HepG2 (cell line): ENCODE data around the gene C16orf87. TPM values are rescaled to one million over a fixed set of nuclear protein-coding genes. Genes with fewer than 3 reads are reported as not detected.

Source experiments
- BCL6 ChIP-seq: IDR thresholded peaks from 2 replicates; pipeline ENCODE4 v1.6.1; 2016; ENCODE audit warnings: missing genetic modification reagents, missing compliant biosample characterization
- FOXA1 ChIP-seq, 2 experiments: fragments of 450-650 bp in 1 of 2; sonication (generic) in 1 of 2; formaldehyde crosslinking in 1 of 2; IDR thresholded peaks; 2 replicates each; pipeline versions ENCODE4 v1.4.0 to v1.6.1; 2016 to 2020; ENCODE audit warnings: missing genetic modification reagents in 1 of 2
- GABPA ChIP-seq, 2 experiments: IDR thresholded peaks; 2 replicates each; pipeline ENCODE4 v1.6.1; 2011 to 2016; ENCODE audit warnings: low read depth in 2 of 2, low read length in 1 of 2, missing biosample characterization in 1 of 2, missing genetic modification characterization in 1 of 2
- IRF2 ChIP-seq: IDR thresholded peaks from 2 replicates; pipeline ENCODE4 v1.6.1; 2018; ENCODE audit warnings: missing genetic modification reagents, missing compliant biosample characterization
- JDP2 ChIP-seq: sonication (generic); formaldehyde crosslinking; IDR thresholded peaks from 2 replicates; pipeline ENCODE4 v1.8.1; 2022; ENCODE audit warnings: missing genetic modification reagents, borderline replicate concordance
- KDM6A ChIP-seq: IDR thresholded peaks from 2 replicates; pipeline ENCODE4 v1.6.1; 2016; ENCODE audit warnings: low read depth
- NCOA2 ChIP-seq: sonication (generic); formaldehyde crosslinking; IDR thresholded peaks from 2 replicates; pipeline ENCODE4 v1.8.0; 2022; ENCODE audit warnings: inconsistent platforms
- PPARG ChIP-seq: conservative IDR thresholded peaks from 2 replicates; pipeline ENCODE4 v1.6.1; 2016; ENCODE audit warnings: missing biosample characterization, missing genetic modification reagents
- SCMH1 ChIP-seq: sonication (generic); formaldehyde crosslinking; IDR thresholded peaks from 2 replicates; pipeline ENCODE4 v1.9.0; 2021; ENCODE audit warnings: missing genetic modification reagents, mild to moderate bottlenecking, borderline replicate concordance
- TEF ChIP-seq: sonication (generic); formaldehyde crosslinking; IDR thresholded peaks from 2 replicates; pipeline ENCODE4 v1.5.0; 2020; ENCODE audit warnings: missing genetic modification reagents
- ZBTB3 ChIP-seq: sonication (generic); formaldehyde crosslinking; IDR thresholded peaks from 2 replicates; pipeline ENCODE4 v1.4.0; 2020; ENCODE audit warnings: low read depth, mild to moderate bottlenecking, moderate library complexity, missing genetic modification reagents, borderline replicate concordance
- ZBTB8A ChIP-seq: sonication (generic); formaldehyde crosslinking; IDR thresholded peaks from 2 replicates; pipeline ENCODE4 v1.4.0; 2020; ENCODE audit warnings: mild to moderate bottlenecking, low read depth, missing genetic modification reagents, borderline replicate concordance
- ZC3H13 ChIP-seq: sonication (generic); formaldehyde crosslinking; IDR thresholded peaks from 2 replicates; pipeline ENCODE4 v1.8.1; 2023; ENCODE audit warnings: mild to moderate bottlenecking, missing genetic modification reagents, moderate library complexity
- ZKSCAN8 ChIP-seq: IDR thresholded peaks from 2 replicates; pipeline ENCODE4 v1.6.1; 2016; ENCODE audit warnings: borderline replicate concordance, missing genetic modification reagents, missing compliant biosample characterization
- ZNF143 ChIP-seq: sonication (generic); formaldehyde crosslinking; IDR thresholded peaks from 2 replicates; pipeline ENCODE4 v1.4.0; 2020; ENCODE audit warnings: missing genetic modification reagents
- ZNF263 ChIP-seq: sonication (generic); formaldehyde crosslinking; IDR thresholded peaks from 2 replicates; pipeline ENCODE4 v1.4.0; 2020; ENCODE audit warnings: missing genetic modification reagents
- ZNF713 ChIP-seq: sonication (generic); formaldehyde crosslinking; IDR thresholded peaks from 2 replicates; pipeline ENCODE4 v1.4.0; 2020; ENCODE audit warnings: mild to moderate bottlenecking, missing genetic modification reagents
- polyA plus RNA-seq, 8 experiments: library from polyadenylated mRNA; depleted of rRNA in 3 of 8; stranded (reverse) in 7 of 8; unstranded in 1 of 8; fragments of >200 nt; fragmentation: Illumina TruSeq in 4 of 8; extraction: Trizol in 4 of 8; gene quantifications; 2 replicates each; pipeline versions ENCODE4 v1.2.1 to v1.2.3, GENCODE V29; 2011 to 2016; ENCODE audit warnings: low read depth in 4 of 8, missing spikeins in 1 of 8, mixed read lengths in 1 of 8; ENCODE audit not compliant: insufficient read depth in 1 of 8
- total RNA-seq, 5 experiments: library from RNA; depleted of rRNA; stranded (reverse); fragments of >200 nt; fragmentation: Illumina TruSeq; extraction: Trizol; gene quantifications; 2 replicates each; pipeline ENCODE4 v1.2.3, GENCODE V29; 2016; ENCODE audit warnings: low read depth in 1 of 5
- TF ChIP-seq, protein P1 (sequence below): sonication (generic); formaldehyde crosslinking; IDR thresholded peaks from 2 replicates; pipeline ENCODE4 v1.8.1; 2023; ENCODE audit warnings: mild to moderate bottlenecking, missing genetic modification reagents
- TF ChIP-seq, protein P2 (sequence below): IDR thresholded peaks from 2 replicates; pipeline ENCODE4 v1.6.1; 2016
- TF ChIP-seq, protein P3 (sequence below): sonication (generic); formaldehyde crosslinking; IDR thresholded peaks from 2 replicates; pipeline ENCODE4 v1.4.0; 2020; ENCODE audit warnings: missing genetic modification reagents
- TF ChIP-seq, protein P4 (sequence below): IDR thresholded peaks from 2 replicates; pipeline ENCODE4 v1.6.1; 2012; ENCODE audit warnings: inconsistent platforms
- TF ChIP-seq, protein P5 (sequence below): sonication (generic); formaldehyde crosslinking; IDR thresholded peaks from 2 replicates; pipeline ENCODE4 v1.8.0; 2022; ENCODE audit warnings: missing genetic modification reagents, mild to moderate bottlenecking, borderline replicate concordance

The C16orf87 gene
- total and polyA plus RNA-seq, 2 of the 13 experiments (the other 11 are each of a cell fraction or from before 2014, with no cell fraction given): 8.6 to 19.5 TPM

GRCh38 chr16:46830902-46831647 is at the start of gene C16orf87 (continued):
- TF ChIP-seq, protein P1, sequence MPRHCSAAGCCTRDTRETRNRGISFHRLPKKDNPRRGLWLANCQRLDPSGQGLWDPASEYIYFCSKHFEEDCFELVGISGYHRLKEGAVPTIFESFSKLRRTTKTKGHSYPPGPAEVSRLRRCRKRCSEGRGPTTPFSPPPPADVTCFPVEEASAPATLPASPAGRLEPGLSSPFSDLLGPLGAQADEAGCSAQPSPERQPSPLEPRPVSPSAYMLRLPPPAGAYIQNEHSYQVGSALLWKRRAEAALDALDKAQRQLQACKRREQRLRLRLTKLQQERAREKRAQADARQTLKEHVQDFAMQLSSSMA (CRISPR knock-in tag): peak; percentile 73; the same call in 1 of the 2 replicates
- no peak for TF ChIP-seq FOXA1 (IDR thresholded peaks at IDR 0.05)
- TF ChIP-seq FOXA1 (CRISPR knock-in tag; IDR thresholded peaks at IDR 0.05): 0 out of 2 replicates have a peak, but pooled peaks have one; percentile 36
- peak; percentile 62; the same call in 1 of the 2 replicates for TF ChIP-seq ZC3H13
- peak; percentile 38; the same call in 1 of the 2 replicates for TF ChIP-seq NCOA2 (CRISPR knock-in tag)
- no peak; the same call in 1 of the 2 replicates for TF ChIP-seq PPARG
- TF ChIP-seq SCMH1 (CRISPR knock-in tag): no peak
- TF ChIP-seq ZBTB3: no peak
- TF ChIP-seq, protein P2, sequence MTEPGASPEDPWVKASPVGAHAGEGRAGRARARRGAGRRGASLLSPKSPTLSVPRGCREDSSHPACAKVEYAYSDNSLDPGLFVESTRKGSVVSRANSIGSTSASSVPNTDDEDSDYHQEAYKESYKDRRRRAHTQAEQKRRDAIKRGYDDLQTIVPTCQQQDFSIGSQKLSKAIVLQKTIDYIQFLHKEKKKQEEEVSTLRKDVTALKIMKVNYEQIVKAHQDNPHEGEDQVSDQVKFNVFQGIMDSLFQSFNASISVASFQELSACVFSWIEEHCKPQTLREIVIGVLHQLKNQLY (CRISPR knock-in tag): no peak
- 0 out of 2 replicates have a peak, but pooled peaks have one; percentile 21 for TF ChIP-seq ZKSCAN8 (CRISPR knock-in tag)
- TF ChIP-seq TEF: 0 out of 2 replicates have a peak, but pooled peaks have one; percentile 15
- TF ChIP-seq BCL6 (CRISPR knock-in tag): 0 out of 2 replicates have a peak, but pooled peaks have one; percentile 9
- TF ChIP-seq, protein P3, sequence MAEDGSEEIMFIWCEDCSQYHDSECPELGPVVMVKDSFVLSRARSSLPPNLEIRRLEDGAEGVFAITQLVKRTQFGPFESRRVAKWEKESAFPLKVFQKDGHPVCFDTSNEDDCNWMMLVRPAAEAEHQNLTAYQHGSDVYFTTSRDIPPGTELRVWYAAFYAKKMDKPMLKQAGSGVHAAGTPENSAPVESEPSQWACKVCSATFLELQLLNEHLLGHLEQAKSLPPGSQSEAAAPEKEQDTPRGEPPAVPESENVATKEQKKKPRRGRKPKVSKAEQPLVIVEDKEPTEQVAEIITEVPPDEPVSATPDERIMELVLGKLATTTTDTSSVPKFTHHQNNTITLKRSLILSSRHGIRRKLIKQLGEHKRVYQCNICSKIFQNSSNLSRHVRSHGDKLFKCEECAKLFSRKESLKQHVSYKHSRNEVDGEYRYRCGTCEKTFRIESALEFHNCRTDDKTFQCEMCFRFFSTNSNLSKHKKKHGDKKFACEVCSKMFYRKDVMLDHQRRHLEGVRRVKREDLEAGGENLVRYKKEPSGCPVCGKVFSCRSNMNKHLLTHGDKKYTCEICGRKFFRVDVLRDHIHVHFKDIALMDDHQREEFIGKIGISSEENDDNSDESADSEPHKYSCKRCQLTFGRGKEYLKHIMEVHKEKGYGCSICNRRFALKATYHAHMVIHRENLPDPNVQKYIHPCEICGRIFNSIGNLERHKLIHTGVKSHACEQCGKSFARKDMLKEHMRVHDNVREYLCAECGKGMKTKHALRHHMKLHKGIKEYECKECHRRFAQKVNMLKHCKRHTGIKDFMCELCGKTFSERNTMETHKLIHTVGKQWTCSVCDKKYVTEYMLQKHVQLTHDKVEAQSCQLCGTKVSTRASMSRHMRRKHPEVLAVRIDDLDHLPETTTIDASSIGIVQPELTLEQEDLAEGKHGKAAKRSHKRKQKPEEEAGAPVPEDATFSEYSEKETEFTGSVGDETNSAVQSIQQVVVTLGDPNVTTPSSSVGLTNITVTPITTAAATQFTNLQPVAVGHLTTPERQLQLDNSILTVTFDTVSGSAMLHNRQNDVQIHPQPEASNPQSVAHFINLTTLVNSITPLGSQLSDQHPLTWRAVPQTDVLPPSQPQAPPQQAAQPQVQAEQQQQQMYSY (CRISPR knock-in tag): peak; percentile 59; the same call in 1 of the 2 replicates
- no peak for TF ChIP-seq GABPA (IDR thresholded peaks at IDR 0.05; ENCODE audit: low read depth, low read length)
- no peak for TF ChIP-seq GABPA (CRISPR knock-in tag; IDR thresholded peaks at IDR 0.05; ENCODE audit: low read depth)
- TF ChIP-seq IRF2 (CRISPR knock-in tag): peak; percentile 20; the same call in 1 of the 2 replicates
- no peak for TF ChIP-seq ZNF143 (CRISPR knock-in tag)
- no peak for TF ChIP-seq JDP2 (CRISPR knock-in tag)
- TF ChIP-seq, protein P4, sequence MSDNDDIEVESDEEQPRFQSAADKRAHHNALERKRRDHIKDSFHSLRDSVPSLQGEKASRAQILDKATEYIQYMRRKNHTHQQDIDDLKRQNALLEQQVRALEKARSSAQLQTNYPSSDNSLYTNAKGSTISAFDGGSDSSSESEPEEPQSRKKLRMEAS: peak; percentile 89
- TF ChIP-seq, protein P5, sequence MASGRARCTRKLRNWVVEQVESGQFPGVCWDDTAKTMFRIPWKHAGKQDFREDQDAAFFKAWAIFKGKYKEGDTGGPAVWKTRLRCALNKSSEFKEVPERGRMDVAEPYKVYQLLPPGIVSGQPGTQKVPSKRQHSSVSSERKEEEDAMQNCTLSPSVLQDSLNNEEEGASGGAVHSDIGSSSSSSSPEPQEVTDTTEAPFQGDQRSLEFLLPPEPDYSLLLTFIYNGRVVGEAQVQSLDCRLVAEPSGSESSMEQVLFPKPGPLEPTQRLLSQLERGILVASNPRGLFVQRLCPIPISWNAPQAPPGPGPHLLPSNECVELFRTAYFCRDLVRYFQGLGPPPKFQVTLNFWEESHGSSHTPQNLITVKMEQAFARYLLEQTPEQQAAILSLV: 0 out of 2 replicates have a peak, but pooled peaks have one; percentile 29
- 0 out of 2 replicates have a peak, but pooled peaks have one; percentile 22 for TF ChIP-seq KDM6A
- peak; percentile 54; the same call in 1 of the 2 replicates for TF ChIP-seq ZNF263
- no peak for TF ChIP-seq ZBTB8A (CRISPR knock-in tag)
- TF ChIP-seq ZNF713 (CRISPR knock-in tag): no peak
